Raji (cell line): Measurements from ENCODE around the gene SSBP2.

Source experiments
- POLR2A ChIP-seq: IDR thresholded peaks from 2 replicates; pipeline ENCODE4 v1.6.1; 2011; ENCODE audit warnings: low read depth, low read length, control low read depth; ENCODE audit not compliant: insufficient read depth

Gene SSBP2

DNA sequence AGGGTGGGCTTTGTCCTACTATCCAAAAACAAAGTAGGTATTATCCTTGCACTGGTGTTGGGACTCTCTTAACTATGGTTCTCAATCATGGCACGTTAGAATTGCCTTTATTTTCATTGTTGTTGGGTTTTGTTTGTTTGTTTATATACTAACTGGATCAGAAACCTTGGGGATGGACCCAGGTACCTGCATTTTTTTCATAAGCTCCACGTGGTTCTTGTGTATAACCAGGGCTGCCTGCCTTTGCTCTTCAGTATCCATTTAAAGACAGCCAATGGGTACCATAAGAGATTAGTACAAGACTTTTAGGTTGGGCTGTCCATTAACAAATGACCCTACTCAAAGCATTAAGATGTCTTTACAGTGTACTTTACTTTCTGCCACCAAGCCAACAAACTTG lies 2.5 kb upstream of the SSBP2 start:
- no peak for TF ChIP-seq POLR2A

DNA sequence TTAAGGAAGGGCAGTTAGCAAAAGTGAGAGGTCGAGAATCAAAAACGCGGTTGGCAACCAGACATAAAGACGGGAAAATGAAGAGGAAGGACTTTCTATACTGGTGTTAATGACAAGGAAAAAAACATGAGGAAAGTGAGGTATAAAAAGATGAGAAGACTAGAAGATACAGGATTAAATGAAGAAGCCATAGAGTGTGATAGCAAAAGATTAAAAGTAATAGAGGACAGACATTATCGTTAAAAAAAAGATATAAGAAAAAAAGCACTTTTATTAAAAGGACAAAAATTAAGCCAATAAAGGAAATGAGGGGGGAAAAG lies 1.7 kb upstream of the SSBP2 start:
- TF ChIP-seq POLR2A: no peak

DNA sequence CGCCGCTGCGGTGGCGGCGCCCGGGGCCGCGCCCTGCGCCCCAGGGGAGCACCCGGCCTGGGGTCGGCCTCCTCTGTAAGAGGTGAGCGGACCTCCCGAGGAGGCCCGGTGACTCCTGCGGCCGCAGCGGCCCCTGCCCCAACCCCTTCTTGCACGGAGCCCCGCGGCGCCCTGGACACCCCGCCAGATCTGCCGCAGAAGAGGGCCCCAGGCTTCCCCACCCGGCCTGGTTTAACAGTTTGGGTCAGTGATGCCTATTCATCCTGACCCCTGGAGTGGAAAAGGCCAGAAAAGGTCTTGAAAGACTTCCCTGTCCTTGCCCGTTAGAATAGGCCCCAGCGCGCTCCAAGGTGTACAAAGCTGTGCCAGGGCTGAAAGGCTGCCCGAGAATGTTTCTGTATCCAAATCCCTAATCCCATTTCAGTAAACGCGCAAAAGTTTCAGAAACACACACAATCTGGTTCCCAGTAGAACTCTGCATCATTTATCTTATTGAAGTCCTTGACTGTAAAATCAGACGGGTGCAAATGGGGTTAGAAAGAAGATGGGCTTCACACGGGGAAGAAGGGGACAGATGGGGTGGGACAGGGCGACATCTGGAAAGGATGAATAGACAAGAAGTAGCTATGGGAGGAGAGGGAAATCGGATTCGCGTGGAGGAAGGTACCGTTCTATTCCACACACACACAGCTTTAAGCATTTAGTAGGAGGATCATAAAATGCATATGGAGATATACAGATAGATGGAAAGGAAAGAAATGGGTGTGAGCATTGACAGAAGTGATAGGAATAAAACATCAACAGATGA lies 1.1 kb upstream of the SSBP2 start:
- TF ChIP-seq POLR2A: no peak

DNA sequence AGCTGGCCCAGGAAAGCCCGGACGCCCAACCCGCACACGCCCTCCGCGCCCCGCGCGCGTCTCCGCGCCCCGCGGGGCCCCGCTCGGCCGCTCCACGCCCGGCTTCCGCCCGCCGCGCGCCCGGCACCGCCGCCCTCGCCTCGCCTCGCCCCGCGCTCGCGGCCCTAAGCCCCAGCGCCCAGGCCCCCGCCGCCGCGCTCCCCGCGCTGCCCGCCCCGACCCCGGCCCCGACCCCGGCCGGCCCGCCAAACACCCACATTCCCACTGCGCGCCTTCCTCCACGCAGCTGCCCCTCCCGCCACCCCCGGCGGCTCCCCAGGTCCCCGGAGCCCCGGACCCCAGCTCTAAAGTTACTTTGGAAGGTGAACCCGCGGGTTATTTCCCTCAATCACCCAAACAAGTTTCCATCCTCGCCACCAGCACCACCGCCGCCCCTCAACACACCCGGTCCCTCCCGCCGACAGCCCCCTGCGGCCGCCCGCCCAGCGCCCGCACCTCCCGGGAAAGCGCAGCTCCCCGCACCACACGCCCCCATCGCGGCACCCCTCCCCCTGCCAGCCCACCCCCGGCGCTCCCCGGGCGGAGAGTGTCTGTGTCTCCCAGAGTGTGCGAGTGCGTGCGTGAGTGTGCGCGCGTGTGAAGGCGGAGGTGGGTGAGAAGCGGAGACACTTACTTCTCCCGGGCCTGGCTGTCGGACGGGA lies 439 bp downstream of the SSBP2 start:
- no peak for TF ChIP-seq POLR2A

DNA sequence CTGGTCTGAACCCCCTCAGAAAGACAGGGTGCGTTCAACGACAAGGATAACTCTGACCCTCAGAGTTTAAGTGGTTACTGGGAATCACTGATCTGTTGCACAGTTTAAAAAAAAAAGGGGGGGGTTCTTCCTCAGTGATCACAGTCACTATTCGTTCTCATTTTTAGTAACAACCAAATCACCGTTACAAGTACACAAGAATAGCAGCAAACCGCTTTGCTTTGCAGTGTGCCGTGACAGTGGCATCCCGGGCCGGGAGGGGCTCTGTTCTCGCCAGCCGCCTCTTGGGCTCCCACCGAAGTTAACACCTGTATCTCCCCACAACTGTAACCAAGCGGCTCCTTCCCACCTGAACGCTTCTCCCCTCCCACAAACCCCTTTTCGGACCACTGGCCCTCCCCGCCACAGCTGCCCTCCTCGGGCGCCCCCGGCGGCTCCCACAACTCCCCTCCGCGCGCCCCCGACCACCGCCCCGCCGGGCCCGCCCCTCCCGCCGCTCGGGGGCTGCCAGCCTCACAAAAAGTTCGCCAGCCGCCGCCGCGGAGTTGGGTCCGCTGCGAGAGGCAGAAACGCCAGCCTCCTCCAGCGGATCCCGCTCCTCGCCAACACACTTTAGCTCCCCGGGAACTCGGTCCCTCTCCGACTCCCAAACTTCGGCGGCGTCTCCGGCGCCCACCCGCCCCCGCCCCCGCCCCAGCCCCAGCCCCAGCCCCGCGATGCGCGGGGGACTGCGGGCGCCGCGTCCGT lies 1.2 kb downstream of the SSBP2 start:
- peak; percentile 51 for TF ChIP-seq POLR2A

DNA sequence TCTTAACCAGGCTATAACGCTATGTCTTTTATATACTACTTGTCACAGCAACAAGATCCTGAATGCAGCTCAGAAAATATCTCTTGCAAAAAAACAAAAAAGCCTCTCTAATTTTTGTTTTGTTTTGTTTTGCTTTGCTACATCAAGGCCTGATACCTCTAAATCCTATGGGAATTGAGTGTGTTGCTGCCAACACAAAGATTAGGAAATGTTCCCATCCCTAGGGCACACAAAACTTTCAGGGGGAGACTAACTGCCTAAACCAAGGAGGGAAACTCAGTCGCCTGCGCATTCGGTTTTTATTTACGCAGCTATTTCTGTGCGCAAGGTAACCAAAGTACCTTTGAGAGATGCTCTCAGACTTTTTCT lies 1.7 kb downstream of the SSBP2 start:
- TF ChIP-seq POLR2A: no peak

DNA sequence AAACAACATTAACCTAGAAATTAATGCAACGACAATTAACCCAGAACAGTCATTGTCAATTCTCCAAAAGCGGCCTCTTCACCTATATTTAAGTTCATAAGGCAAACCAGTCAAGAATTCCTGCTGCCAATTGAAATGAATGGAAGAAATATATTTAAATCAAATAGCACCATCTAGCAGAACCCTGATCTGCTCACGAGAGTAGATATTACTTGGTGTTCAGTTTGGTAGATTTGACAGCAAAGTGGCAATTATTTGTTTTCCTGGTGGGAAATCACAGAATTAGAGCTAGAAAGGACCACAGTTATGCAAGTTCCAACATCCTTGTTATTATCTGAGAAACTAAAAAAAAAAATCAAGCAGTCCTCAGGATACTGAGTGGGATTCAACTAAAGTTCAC lies 2.3 kb downstream of the SSBP2 start:
- no peak for TF ChIP-seq POLR2A

DNA sequence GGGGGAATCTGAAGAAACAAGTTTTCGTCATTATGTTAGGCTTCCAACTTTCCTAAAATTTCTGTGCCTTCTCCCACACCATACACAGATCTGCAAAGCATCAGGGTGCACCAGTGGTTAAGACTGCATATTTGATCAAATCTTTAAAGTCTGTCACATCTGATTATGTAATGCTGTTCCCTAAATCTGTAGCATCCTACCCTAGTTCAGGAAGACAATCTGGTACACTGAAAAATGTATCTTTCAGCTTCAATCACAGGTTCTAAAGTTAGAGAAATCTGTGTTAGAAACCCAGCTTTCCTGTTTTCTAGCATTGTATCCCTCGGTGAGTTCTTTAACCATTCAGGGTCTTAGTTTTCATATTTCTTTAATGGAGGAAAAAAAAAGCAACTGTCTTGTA lies 3.9 kb downstream of the SSBP2 start:
- no peak for TF ChIP-seq POLR2A

DNA sequence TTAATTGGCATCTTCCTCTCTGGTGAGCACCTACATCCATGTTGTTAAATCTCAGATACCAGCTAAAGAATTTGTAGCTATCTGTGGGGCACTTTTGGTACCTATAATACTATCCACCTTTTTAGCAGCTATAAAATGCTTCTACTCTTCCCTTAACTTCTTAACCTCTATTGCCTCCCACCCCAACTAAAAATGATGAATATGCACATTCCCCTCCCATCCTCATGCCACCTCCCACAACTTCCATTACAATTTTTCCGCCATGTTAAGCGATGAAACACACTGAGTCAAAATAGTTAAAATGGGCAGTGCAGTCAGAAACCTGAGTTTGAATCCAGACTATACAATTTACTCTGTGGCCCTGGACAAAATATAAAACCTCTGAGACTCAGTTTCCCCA lies 10.1 kb downstream of the SSBP2 start:
- TF ChIP-seq POLR2A: no peak

DNA sequence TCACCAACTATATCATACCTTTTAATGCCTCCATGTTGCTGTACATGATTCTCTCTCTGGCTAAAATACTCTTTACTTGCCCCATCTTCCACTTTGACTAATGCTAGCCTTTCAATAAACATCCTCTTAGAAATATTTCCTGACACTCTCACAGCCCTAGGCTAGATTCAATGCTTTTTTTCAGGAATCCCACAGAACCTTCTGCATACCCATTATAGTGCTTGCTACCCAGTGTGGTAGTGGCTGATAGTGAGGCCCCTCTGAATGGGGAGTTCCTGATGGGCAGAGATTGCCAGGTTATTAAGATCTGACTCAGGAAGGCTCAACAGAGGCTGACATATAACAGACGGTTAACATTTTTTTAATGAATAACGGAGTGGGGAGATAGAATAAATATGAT lies 11.6 kb downstream of the SSBP2 start:
- no peak for TF ChIP-seq POLR2A

DNA sequence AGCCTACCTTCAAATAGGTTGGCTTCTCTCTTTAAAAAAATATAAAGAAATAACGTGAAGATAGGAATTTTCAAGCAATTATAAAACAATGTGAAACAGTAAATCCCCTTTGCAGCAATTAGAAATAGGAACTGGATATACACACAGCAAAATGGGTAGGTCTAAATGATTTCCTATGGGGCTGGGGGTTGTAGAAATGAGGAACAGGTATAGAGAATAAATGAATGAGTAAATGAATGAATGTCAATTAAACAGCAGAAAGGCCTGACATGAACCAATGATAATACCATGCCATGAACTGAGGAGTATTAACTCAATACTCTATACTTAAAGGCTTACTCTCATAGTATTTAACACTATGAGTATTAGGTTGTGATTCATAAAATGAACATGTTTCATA lies 21.6 kb downstream of the SSBP2 start:
- no peak for TF ChIP-seq POLR2A

DNA sequence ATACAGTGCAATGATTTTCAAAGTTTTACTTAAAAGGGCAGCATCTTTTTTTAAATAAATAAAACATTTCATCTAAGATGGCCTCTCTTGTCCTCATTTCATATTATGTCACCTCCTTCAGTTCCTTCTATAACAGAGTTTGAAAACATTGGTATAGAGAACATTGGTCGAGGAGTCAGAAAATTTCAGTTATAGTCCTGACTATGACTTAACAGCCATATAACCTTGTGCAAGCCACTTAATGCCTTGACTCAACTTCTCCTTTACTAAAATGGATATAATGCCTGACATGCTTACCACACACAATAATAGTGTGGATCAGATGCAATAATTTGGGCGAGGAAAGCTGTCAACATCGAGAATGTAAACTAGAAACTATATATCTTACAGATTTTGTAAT lies 22.6 kb downstream of the SSBP2 start:
- TF ChIP-seq POLR2A: no peak

DNA sequence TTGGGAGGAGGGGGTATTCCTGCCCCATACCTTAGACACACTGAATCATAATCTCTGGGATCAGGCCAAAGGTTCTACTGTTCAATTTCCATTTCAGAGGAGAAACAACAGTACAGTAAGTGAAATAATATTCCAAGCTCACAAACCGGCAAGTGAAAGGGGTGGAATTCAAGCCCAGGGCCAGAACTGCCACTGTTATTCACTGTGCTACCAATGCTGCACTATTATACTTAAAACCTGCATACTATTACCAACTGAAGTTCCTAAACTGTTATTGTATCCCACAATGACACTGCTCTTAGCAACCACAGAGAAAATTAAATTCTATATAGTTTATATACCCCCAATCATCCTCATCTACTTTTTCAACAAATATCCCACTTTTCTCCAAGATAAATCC lies 24.6 kb downstream of the SSBP2 start:
- no peak for TF ChIP-seq POLR2A

DNA sequence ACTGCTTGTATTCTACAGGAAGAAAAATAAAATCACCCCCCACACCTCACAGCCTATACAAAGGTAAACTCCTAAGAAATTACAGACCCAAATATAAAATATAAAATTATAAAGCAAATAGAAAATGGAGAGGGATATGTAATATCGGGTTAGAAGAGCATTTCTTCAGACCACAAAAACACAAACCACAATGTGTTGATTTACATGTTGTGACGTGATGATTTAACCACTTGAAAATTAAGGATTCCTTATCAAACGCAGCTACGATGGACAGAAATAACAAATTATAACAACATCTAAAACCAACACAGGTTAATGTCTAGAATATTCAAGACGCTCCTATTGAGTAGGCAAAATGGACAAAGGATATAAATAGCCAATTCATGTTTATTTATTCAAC lies 26.3 kb downstream of the SSBP2 start:
- no peak for TF ChIP-seq POLR2A

DNA sequence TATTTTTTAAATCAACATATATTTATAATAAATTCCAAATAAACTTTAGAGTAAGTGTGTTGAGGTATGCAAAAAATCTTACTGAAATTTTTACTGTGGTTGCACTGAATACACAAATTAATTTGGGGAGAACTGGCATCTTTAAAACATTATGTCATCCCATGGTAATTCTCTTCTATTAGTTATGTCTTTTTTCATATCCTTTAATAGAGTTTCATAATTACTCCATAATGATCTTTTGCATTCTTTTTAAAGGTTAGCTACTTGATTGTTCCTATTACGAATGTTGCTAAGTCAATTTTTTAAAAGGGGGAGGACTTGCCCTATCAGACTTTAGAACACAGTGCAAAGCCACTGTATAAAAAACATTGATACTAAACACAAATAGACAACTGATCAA lies 26.8 kb downstream of the SSBP2 start:
- no peak for TF ChIP-seq POLR2A

DNA sequence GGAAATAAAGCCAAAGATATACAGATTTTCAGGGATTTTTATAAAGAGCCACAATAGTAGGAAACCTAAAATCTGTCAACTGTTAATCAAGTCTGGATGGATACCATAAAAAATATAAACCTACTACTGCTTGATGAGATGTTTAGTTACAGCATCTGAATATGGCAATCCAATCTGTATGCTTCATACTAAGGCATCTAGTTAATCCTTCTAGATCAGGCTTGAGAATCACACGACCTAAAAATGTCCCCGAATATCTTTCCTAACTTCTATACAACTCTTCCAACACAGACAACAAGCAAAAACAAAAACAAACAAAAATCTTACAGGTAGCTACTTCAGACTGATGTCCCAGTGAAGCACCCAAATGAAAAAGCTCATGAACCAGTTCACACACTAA lies 29.8 kb downstream of the SSBP2 start:
- no peak for TF ChIP-seq POLR2A
